ENCODE results near the gene HGS.
A peak's percentile ranks its signal among the peaks of the same experiment; 100 is the strongest.

The HGS gene

GRCh38 chr17:81705518-81706231 is 21.9 kb downstream of the HGS start:
- no peak for DNase-seq (ENCODE audit: low read depth in 2 of 2)

GRCh38 chr17:81706232-81706611 is 22.4 kb downstream of the HGS start:
- DNase-seq (ENCODE audit: low read depth in 2 of 2) = no peak

- no peak for DNase-seq (ENCODE audit: low read depth in 2 of 2)
Measured at GRCh38 chr17:81706757-81707624, 23.2 kb downstream of the HGS start.

GRCh38 chr17:81707725-81708646 is 24.2 kb downstream of the HGS start:
- DNase-seq (ENCODE audit: low read depth in 2 of 2) = no peak

GRCh38 chr17:81708739-81709185 is 25.0 kb downstream of the HGS start:
- DNase-seq (ENCODE audit: low read depth in 2 of 2) = no peak

- DNase-seq (ENCODE audit: low read depth in 2 of 2) = no peak
Measured at GRCh38 chr17:81710514-81711308, 26.9 kb downstream of the HGS start.

- peak; percentile 81 to 83 for DNase-seq (ENCODE audit: low read depth in 2 of 2)
Measured at GRCh38 chr17:81711814-81712467, 28.1 kb downstream of the HGS start, which contains the start of gene SLC25A10. SLC25A10 (plus strand) TSS chr17:81712284; CDS start chr17:81712427, 143 bp downstream.

GRCh38 chr17:81712468-81713003 is 28.7 kb downstream of the HGS start:
- peak in 1 of 2 donors; percentile 21 for DNase-seq (ENCODE audit: low read depth in 2 of 2)

GRCh38 chr17:81713004-81713555 is 29.3 kb downstream of the HGS start:
- DNase-seq (ENCODE audit: low read depth in 2 of 2) = no peak

- DNase-seq (ENCODE audit: low read depth in 2 of 2) = no peak
Measured at GRCh38 chr17:81713556-81714411, 30.0 kb downstream of the HGS start.

- DNase-seq (ENCODE audit: low read depth in 2 of 2) = no peak
Measured at GRCh38 chr17:81714412-81715106, 30.7 kb downstream of the HGS start.

- no peak for DNase-seq (ENCODE audit: low read depth in 2 of 2)
Measured at GRCh38 chr17:81715107-81715871, 31.5 kb downstream of the HGS start.

GRCh38 chr17:81715872-81716673 is 32.3 kb downstream of the HGS start:
- DNase-seq (ENCODE audit: low read depth in 2 of 2) = no peak

- DNase-seq (ENCODE audit: low read depth in 2 of 2) = no peak
Measured at GRCh38 chr17:81716674-81716996, 32.8 kb downstream of the HGS start.

GRCh38 chr17:81717049-81717765 is 33.4 kb downstream of the HGS start:
- DNase-seq (ENCODE audit: low read depth in 2 of 2) = no peak

- no peak for DNase-seq (ENCODE audit: low read depth in 2 of 2)
Measured at GRCh38 chr17:81717766-81718089, 33.9 kb downstream of the HGS start.
